Astrocyte of the hippocampus (primary cell): Measurements from ENCODE around the gene CENPK.
A peak's percentile ranks its signal among the peaks of the same experiment; 100 is the strongest.
"Not testable (repeated sequence)": the region's sequence is repeated elsewhere in the genome, so short reads cannot be mapped to it uniquely, and the experiment has no call there.

ENCODE experiments used
- DNase-seq: peaks from one replicate; pipeline ENCODE4 v3.0.0; 2011; ENCODE audit warnings: low read depth, low spot score

CENPK gene

DNA sequence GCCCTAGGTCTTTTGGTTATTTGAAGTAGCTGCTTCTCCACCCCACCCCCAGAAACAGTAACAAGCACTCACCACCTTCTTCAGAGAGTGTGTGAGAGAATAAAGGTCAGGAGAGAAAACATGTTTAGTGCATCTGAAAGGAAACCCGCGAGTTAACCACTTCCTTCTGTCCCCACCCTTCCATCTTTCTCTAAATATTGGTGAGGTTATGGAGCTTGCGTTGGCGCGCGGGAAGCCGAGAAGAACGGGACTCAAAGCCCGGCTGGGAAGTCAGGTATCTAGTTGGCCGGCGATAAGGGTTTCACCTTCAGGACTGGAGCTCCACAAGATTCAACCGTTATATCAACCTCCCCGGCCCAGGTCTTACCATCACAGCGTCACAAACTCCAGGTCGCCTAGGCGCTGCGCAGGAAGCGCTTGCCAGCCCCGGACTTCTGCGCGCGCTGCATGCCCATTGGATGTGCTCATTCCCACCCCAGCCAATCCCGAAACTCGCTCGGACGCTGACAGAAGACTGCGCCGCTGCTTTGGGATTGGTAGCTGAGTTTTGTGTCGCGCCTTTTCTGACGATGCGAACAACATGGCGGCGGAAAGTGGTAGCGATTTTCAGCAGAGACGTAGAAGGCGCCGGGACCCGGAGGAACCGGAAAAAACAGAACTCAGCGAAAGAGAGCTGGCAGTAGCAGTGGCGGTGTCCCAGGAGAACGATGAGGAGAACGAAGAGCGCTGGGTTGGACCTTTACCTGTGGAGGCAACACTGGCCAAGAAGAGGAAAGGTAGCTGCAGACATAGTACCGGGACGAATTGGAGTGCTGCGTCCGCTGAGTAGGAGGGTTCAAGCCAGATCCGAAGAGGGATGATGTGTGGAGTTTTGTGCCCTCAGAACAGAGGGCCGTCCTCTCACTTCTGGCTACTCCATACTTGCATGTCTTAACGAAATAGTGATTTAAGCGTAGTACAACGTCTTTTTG, at the start of gene CENPK, which contains the start of gene PPWD1:
TSS of gene CENPK (minus strand) at position 438 of the 971 bp plus-strand sequence. CDS start 8,261 bp downstream, outside the sequence.
TSS of gene PPWD1 (plus strand) at position 566 of the 971 bp plus-strand sequence. CDS start at position 581, 15 bp downstream.
- DNase-seq = peak; percentile 98

GRCh38 chr5:65612298-65612907, 49.4 kb upstream of the CENPK start:
- DNase-seq = no peak

DNA sequence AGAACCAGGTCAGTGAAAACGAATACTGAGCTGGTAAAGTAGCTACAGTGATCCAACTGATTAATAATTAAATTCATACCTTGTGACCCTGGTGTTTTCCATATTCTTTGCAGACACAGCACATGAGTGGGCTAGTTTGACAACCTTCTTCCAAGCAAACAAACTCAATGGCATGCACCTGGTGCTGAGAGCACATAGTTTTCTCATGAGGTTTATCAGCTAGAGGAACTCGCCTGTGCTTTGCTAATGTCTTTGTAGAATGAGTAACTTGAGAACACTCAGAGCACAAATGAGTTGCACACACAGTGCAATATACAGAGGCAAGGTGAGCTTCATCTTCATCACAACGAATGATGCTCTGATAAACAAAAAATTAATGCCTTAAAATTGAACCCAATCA, 48.6 kb upstream of the CENPK start:
- DNase-seq = peak; percentile 48

DNA sequence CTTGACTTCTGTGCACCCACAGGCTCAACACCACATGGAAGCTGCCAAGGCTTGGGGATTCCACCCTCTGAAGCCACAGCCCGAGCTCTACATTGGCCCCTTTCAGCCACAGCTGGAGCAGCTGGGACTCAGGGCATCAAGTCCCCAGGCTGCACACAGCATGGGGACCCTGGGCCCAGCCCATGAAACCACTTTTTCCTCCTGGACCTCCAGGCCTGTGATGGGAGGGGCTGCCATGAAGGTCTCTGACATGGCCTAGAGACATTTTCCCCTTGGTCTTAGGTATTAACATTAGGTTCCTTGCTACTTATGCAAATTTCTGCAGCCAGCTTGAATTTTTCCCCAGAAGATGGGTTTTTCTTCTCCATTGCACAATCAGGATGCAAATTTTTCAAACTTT, 38.8 kb upstream of the CENPK start:
- DNase-seq = not testable (repeated sequence)

GRCh38 chr5:65588694-65589093, 25.7 kb upstream of the CENPK start:
- DNase-seq = no peak

DNA sequence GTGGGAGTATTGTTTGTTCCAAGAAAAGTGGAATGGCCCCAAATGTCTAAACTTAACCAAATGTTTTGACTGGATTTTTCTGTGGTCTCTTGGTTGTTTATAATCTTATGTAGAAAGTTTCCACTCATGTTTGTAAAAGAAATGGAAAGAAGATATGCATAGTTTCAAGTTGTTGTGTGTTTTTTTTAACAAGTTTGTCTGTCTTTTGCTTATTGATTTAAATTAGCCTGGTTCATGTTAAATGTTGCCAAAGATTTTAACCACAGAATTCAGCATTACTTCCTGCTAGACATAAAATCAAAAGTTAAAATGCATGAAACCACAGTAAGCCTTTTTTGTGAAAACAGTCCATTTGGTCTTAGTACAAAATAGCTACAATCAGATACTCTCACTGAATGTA, 14.2 kb upstream of the CENPK start:
- peak; percentile 64 for DNase-seq

DNA sequence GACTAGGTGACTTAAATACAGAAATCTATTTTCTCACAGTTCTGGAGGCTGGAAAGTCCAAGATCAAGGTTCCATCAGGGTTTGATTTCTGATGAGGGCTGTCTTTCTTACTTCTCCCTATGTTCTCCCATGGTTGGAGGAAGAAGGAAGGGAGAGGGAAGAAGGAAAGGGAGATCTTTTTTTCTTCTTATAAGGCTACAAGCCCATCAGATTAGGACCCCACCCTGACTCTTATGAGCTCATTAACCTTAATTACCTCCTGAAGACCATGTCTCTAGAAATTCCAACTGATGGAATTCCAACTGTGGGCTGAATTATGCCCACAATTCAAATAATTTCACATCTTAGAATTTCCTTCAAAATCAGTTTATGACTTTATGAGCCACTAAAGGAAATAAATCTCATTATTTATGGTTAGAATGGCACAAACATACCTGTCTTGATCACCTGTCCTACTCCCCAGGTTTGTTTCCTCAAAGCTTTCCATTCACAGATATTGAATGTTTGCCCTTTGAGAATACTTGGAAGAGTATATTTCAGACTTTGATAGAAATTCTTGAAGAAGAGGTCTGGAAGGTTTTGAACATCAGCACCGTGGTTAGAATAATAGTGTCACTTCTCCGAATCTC, 7.7 kb upstream of the CENPK start:
- DNase-seq = no peak

DNA sequence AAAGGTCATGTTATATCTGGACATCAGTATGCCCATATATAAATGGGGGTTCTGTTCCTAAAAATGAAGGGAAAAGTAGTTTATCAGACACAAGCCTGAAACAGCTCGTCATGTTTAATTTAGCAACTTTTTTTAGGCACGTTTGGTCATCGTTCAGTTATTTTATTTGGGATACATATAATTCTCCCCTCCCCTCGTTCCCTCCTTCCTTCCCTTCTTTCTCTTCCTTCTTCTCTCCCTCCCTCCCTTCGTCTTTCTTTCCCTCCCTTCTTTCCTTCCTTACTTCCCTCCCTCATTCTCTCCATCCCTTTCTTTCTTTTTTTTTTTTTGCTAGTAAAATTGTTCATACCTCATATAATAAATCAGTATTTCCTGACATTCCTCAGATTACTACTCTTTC, 3.5 kb upstream of the CENPK start:
- DNase-seq = no peak

DNA sequence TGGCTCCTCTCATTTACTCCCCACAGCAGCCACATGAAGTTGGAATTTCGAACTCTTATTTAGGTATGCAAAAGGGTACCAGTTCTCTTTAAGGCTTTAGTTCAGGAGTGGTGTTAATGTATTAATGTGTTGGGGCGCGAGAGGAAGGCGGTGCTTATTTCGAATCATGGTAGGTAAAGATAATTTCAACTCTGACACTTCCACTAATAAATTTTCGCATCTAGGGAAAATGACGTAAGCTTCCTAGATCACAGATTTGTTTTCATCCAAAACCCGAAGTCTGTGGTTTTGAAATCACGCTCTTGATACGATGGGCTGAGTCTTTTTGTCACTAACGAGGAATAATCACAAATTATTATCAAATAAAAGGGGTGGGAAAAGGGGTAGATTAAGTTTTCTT, 809 bp upstream of the CENPK start:
- no peak for DNase-seq

DNA sequence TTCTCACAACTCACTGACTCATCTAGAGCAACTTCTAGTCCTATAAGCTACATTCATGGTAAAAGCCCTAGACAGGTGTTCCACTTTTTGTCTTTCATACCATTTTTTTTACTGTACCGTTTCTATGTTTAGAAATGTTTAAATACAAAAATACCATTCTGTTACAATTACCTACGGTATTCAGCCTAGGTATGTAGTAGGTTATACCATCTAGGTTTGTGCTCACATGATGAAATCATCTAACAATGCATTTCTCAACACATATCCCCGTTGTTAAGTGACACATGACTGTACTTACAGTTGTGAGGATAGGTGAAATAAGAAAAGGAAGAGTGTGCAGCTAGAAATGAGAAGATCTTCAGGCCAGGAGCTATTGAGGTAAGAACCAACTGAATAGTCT, 6.2 kb downstream of the CENPK start:
- DNase-seq = no peak

- no peak for DNase-seq
Observed at GRCh38 chr5:65556181-65556580, 6.8 kb downstream of the CENPK start.

- no peak for DNase-seq
Observed at GRCh38 chr5:65555287-65555686, 7.7 kb downstream of the CENPK start.

DNA sequence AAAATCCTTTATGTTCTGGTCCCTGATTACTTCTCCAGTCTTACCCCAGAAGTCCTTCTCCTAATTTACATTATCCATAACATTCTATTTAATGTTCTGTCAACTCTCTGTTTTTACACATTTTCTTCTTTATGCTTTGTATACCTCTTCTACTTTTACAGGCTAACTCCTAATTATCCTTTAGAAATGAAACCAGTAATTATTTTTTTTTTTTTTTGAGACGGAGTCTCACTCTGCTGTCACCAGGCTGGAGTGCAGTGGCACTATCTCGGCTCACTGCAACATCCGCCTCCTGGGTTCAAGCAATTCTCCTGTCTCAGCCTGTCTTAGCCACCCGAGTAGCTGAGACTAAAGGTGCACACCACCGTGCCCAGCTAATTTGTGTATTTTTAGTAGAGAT, 9.0 kb downstream of the CENPK start:
- no peak for DNase-seq

GRCh38 chr5:65548281-65548680, 14.7 kb downstream of the CENPK start:
- DNase-seq = no peak

DNA sequence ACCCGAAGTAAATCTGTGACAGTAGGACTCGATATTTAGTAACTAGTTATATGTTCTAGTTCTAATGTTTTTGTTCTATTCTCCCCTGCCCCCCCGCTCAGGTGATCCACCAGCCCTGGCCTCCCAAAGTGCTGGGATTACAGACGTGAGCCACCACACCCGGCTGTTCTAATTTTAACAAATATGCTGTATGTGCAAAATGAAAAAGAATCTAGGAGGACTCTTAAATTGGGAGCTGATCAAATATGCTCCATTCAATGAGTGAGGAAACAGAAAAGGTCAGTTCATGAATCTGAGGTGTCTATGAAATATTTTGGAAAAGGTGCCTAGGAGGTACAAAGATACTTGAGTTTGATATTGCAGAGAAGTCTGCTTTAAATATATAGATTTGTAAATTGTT, 16.8 kb downstream of the CENPK start:
- DNase-seq = no peak

GRCh38 chr5:65544473-65544872, 18.5 kb downstream of the CENPK start:
- DNase-seq = no peak

DNA sequence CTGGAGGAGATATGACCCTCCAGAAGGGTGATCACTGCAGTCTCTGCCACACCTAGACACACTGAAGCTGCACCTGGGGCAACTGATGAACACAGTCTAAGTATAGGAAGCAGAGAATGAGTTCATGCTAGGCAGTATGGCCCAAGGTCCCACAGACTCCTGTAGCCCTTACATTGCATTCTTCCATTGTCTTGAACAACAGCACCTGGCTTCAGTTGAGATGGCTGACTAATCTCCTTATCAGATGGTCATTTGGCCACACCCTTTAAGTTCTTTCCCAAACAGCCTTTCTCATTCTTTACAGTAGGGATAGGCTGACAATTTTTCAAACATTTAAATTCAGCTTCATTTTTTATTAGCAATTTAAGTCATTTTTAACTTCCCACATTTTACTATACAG, 23.1 kb downstream of the CENPK start:
- no peak for DNase-seq

GRCh38 chr5:65535529-65535987, 27.4 kb downstream of the CENPK start:
- peak; percentile 5 for DNase-seq

GRCh38 chr5:65530904-65531303, 32.1 kb downstream of the CENPK start:
- no peak for DNase-seq

DNA sequence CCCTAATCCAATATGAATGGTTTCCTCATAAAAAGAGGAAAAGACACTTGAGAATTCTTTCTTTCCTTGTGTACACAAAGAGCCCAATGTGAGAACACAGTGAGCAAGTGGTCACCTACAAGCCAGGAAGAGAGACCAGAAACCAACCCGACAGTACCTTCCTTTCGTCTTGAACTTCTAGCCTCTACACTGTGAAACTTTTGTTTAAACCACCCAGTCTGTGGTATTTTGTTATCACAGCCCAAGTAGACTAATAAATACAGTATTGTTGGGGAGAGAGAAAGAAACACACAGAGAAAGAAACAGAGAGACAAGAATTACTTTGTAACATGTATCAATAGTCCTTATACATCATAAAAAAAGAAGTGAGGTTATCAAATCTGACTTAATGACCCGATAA, 37.2 kb downstream of the CENPK start:
- DNase-seq = no peak

- no peak for DNase-seq
Observed at GRCh38 chr5:65512170-65512937, 50.6 kb downstream of the CENPK start.
